ENCODE data around the gene EDDM13. TPM values are rescaled to one million over a fixed set of nuclear protein-coding genes. Genes with fewer than 3 reads are reported as not detected.

The EDDM13 gene
- total RNA-seq, 2 experiments from 2014 or later = 1.1 to 2.2 TPM

DNA sequence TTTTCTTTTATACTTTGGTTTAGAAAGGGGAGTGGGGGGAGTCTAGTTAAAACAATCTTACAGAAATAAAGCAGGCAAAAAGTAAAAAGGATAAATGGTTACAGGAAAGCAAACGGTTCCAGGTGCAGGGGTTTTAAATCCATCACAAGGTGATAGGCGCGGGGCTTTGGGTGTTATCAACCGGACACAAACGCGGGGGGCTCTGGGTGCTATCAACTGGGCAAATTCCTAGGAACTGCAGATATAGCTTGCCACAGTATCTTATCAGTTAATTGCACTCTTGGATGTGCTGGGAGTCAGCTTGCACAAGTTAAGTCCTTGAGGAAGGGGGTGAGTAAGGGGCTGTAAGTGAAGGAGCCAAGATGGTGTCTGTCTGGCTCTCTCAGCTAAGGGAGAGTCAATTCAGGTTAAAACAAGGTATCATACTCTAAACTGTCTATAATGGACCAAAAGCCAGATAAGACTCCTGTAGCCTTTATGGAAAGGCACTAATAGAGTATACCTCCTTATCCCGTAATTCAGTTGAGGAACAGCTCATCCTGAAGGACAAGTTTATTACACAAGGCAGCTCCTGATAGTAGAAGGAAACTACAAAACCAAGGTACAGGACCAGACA is 74.7 kb downstream of the EDDM13 start:
- no peak overlapping the region for H3K4me3 Mint-ChIP-seq
- no peak overlapping the region for H3K27ac Mint-ChIP-seq
- peaks cover 10% of the 10 kb centered on the region for H3K9me3 Mint-ChIP-seq
- DNase-seq = no peak
- H3K4me1 Mint-ChIP-seq = no peaks in the 10 kb centered on the region
- H3K27me3 Mint-ChIP-seq = no peaks in the 10 kb centered on the region
- no peaks in the 10 kb centered on the region for H3K36me3 Mint-ChIP-seq (ENCODE audit: low read depth)
- POLR2A ChIA-PET = no interaction called here
- CTCF ChIA-PET = interaction anchor here (0.9 to 1.9 kb wide), 3 partner anchors 12 to 248 kb away, joined by 3 to 4 read pairs (median 3); partner anchors contain the start of gene ZNF71

DNA sequence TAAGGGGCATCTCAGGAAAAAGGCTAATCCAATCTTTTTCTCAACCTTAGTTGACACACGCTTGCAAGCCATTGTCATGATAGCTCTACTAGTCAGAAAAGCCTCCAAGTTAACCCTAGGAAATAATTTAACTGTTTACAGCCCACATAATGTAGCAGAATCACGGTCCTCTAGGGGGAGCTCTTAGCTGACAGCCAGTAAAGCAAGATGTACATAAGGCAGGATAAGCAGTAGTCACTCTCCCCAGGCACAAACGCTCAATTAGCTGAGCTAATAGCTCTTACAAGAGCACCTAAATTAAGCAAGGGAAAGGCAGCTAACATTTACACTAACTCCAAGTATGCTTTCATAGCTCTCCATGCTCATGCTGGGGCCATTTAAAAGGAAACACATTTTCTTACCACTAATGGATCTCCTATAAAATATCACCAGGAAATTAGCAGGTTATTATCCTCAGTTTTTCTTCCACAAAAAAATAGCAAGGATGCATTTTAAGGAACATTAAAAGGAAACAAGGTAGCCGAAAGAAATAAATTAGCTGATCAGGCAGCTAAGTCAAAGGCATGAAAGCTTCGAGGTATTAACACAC is 75.8 kb downstream of the EDDM13 start:
- peak; percentile 44 for DNase-seq
- Mint-ChIP-seq H3K36me3 (ENCODE audit: low read depth) (no peaks in the 10 kb centered on the region), H3K27me3 (no peaks in the 10 kb centered on the region), H3K9me3 (peaks cover under 1% of the 10 kb centered on the region), H3K4me3 (no peak overlapping the region), H3K27ac (no peak overlapping the region), H3K4me1 (no peaks in the 10 kb centered on the region)
- ChIA-PET POLR2A (no interaction called here), CTCF (interaction anchor here (0.5 to 1.9 kb wide), 6 partner anchors 13 to 1103 kb away, joined by 3 to 4 read pairs (median 4); no protein-coding TSS in a partner anchor)

DNA sequence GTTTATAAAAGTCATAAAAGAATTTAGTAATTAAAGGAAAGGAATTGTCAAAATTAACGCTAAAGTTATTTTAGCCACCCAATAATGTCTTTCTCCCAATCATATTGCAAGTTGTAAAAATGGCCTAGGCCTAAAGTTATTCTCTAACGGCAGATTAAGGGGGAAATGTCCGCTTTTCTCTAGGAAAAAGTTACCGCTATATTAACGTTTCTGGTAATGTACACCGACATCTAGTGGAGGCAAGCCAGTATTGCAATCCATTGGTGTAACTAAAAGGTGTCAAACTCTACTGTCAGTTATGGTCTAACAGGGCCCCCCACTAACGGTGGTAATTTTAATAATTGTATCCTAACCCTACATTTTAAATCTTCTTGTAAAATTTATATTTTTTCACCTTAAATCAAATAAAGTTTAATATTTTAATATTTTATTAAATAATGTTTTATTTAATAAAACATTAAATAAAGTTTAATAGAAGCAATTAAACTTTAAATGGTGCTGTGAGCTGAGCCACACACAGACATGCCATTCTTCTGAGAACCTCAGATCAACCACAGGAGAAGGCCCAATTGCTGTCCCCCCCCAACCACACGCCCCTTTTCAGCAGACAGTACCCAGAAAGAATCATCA is 78.0 kb downstream of the EDDM13 start:
- H3K36me3 Mint-ChIP-seq (ENCODE audit: low read depth) = no peaks in the 10 kb centered on the region
- ChIA-PET CTCF (interaction anchor here (0.7 kb wide), 1 partner anchor 25 kb away, joined by 3 read pairs; no protein-coding TSS in a partner anchor), POLR2A (no interaction called here)
- H3K27me3 Mint-ChIP-seq = no peaks in the 10 kb centered on the region
- no peaks in the 10 kb centered on the region for H3K9me3 Mint-ChIP-seq
- no peak overlapping the region for H3K27ac Mint-ChIP-seq
- H3K4me3 Mint-ChIP-seq = no peak overlapping the region
- peak; percentile 66 for DNase-seq
- H3K4me1 Mint-ChIP-seq = no peaks in the 10 kb centered on the region

DNA sequence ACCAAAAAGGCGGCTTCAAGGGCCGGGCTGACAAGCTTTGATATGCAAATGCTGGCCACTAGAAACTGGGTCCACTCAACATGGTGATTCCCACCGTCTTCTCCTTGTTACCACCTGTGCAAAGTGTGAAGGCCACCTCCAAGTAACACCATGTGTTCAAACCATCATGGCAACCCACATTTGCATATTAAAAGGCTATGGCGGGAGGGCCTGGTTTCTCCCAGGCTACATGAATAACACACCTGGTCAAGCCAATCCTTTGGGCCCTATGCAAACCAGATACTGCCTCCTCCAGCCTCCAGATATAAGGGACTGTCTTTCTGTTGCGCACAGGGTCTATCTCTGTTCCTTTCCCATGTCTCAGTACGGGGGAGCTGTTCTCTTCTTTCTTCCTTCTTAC is 78.7 kb downstream of the EDDM13 start:
- no peaks in the 10 kb centered on the region for H3K27me3 Mint-ChIP-seq
- H3K4me1 Mint-ChIP-seq = no peaks in the 10 kb centered on the region
- no peaks in the 10 kb centered on the region for H3K36me3 Mint-ChIP-seq (ENCODE audit: low read depth)
- CTCF ChIA-PET = interaction anchor here (0.7 kb wide), 1 partner anchor 25 kb away, joined by 3 read pairs; no protein-coding TSS in a partner anchor
- no peak for DNase-seq
- no peak overlapping the region for H3K27ac Mint-ChIP-seq
- H3K4me3 Mint-ChIP-seq = no peak overlapping the region
- POLR2A ChIA-PET = no interaction called here
- no peaks in the 10 kb centered on the region for H3K9me3 Mint-ChIP-seq

DNA sequence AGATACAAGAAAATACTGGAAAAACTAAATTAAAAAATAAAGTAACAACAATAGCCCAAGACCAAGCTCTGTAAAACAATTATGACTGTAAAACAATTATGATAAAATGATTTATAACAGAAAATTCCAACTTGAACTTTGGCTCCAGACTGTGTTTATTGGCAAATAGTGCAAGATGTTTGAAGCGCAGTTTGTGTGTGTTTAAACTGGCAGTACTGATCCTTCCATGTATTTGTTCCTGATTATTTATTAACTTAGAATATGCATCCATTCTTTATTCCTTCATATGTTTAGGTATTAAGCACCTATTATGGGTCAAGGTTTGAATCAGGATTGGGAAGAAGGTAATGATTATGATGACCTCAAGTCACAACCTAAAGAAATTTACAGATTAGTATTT is 83.0 kb downstream of the EDDM13 start:
- ChIA-PET POLR2A (no interaction called here), CTCF (no interaction called here)
- Mint-ChIP-seq H3K27ac (no peak overlapping the region), H3K36me3 (ENCODE audit: low read depth) (no peaks in the 10 kb centered on the region), H3K27me3 (no peaks in the 10 kb centered on the region), H3K9me3 (peaks cover 15% of the 10 kb centered on the region), H3K4me3 (no peak overlapping the region), H3K4me1 (no peaks in the 10 kb centered on the region)
- DNase-seq = no peak

DNA sequence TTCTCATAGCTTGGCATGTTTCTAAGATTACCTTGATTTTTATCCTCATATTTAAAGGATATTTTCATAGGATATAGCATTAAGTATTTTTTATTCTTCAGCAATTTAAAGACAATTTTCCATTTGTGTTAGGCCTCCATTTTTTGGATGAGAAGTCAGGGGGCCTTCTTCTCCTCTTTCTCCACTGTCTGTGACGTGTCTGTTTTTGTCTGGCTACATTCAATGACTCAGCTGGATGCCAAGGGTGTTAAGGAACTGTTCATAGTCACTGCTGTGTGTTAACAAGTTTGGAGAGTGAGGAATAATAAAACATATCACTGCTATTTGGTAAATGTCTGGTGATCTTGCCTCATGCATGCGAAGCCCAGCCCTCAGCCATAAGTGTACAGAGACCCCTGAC is 84.4 kb downstream of the EDDM13 start:
- H3K27ac Mint-ChIP-seq = no peak overlapping the region
- H3K9me3 Mint-ChIP-seq = peaks cover 23% of the 10 kb centered on the region
- ChIA-PET CTCF (no interaction called here), POLR2A (no interaction called here)
- no peak for DNase-seq
- H3K4me3 Mint-ChIP-seq = no peak overlapping the region
- H3K27me3 Mint-ChIP-seq = no peaks in the 10 kb centered on the region
- no peaks in the 10 kb centered on the region for H3K36me3 Mint-ChIP-seq (ENCODE audit: low read depth)
- no peaks in the 10 kb centered on the region for H3K4me1 Mint-ChIP-seq

Other genes starting within 250 kb of the EDDM13 start
- gene ZNF787, start 151.5 kb upstream of the EDDM13 start, total RNA-seq = 10 to 100 TPM; 34.3 to 35.4 TPM
- gene ZNF444, start 131.5 kb upstream of the EDDM13 start, total RNA-seq = 10 to 100 TPM; 26.5 to 34.6 TPM
- not detected for gene GALP, start 96.7 kb upstream of the EDDM13 start, total RNA-seq
- not detected for gene ZSCAN5B, start 75.0 kb upstream of the EDDM13 start, total RNA-seq
- gene ZSCAN5C, start 70.5 kb upstream of the EDDM13 start, total RNA-seq = not detected
- 1 to 10 TPM; 9.3 to 9.4 TPM for gene ZSCAN5A, start 42.1 kb downstream of the EDDM13 start, total RNA-seq
- gene ZNF582, start 120.8 kb downstream of the EDDM13 start, total RNA-seq = 1 to 10 TPM; 2.9 to 3.7 TPM
- gene ZNF583, start 131.6 kb downstream of the EDDM13 start, total RNA-seq = 1 to 10 TPM; 5.8 TPM
- 1 to 10 TPM in 1 of 2 experiments, under 1 TPM in 1; 1.00 to 1.0 TPM for gene ZNF667, start 204.6 kb downstream of the EDDM13 start, total RNA-seq
- gene ZNF471, start 235.1 kb downstream of the EDDM13 start, total RNA-seq = 1 to 10 TPM; 1.1 to 1.5 TPM

All from activated CD4-positive, alpha-beta T cell treated with anti-CD3 and anti-CD28 coated beads, Interleukin-2, amount 10 ng/mL, durations not matched to agents 7 days and 5 days (primary cell).